ENCODE measurements around the gene FMN2.

FMN2 gene

DNA sequence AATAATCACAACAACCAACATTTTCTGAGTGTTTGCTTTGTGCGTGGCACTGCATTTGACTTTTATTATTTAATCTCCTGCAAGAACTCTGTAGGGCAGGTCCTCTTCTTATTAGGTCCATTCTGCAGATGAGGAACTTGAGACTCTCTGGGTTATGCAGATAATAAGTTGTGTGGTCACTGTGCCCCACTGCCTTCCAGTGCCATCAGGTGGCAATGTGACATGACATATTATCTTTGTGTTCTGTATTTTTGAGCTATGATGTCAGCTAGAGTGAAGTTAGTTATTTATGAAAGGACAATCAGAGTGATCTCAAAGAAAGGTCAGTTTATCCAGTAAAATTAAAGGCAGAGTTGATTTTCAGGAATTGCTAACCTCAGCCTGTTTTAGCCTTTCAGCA lies 196.0 kb downstream of the FMN2 start:
- WGBS (ENCODE audit: extremely low coverage, insufficient coverage, insufficient read length) = no CpG with 5 or more reads among the region's 1 CpG
- Histone ChIP-seq H3K79me1 (ENCODE audit: low read length) (no peaks in the 10 kb centered on the region), H3K27ac (ENCODE audit: low read depth, low read length) (no peak overlapping the region), H4K8ac (ENCODE audit: low read depth, low read length) (no peak overlapping the region), H2AFZ (ENCODE audit: insufficient read depth, low read length, poor library complexity) (no peak overlapping the region), H3K27me3 (ENCODE audit: insufficient read depth, low read length) (no peaks in the 10 kb centered on the region), H3K36me3 (ENCODE audit: control insufficient read depth in 1 of 2, insufficient read depth in 2 of 2, low read length in 2 of 2) (no peaks in the 10 kb centered on the region), H4K12ac (ENCODE audit: low read depth, low read length) (no peak overlapping the region), H3K4me1 (ENCODE audit: control insufficient read depth in 1 of 2, insufficient read depth in 2 of 2, low read length in 2 of 2) (no peaks in the 10 kb centered on the region), H3K9me3 (ENCODE audit: insufficient read depth, low read depth, low read length) (peaks cover 1% of the 10 kb centered on the region), H2AK5ac (ENCODE audit: low read length) (no peak overlapping the region), H3K23ac (ENCODE audit: low read length) (no peak overlapping the region), H2BK12ac (ENCODE audit: low read length) (no peak overlapping the region), H3K4me3 (ENCODE audit: low read depth, low read length) (no peak overlapping the region), H2BK120ac (ENCODE audit: insufficient read depth, low read length, poor library complexity) (no peak overlapping the region), H3K14ac (ENCODE audit: low read length) (no peak overlapping the region), H3K18ac (ENCODE audit: low read length) (no peak overlapping the region), H2BK5ac (ENCODE audit: low read depth, low read length, poor library complexity) (no peak overlapping the region), H3K79me2 (ENCODE audit: control insufficient read depth, insufficient read depth, low read length, poor library complexity) (no peaks in the 10 kb centered on the region), H4K91ac (ENCODE audit: low read depth, low read length) (no peak overlapping the region), H3K9ac (ENCODE audit: low read length) (no peak overlapping the region), H3K4ac (ENCODE audit: low read depth, low read length) (no peak overlapping the region), H3K4me2 (ENCODE audit: low read length) (no peak overlapping the region)
- DNase-seq = no peak

DNA sequence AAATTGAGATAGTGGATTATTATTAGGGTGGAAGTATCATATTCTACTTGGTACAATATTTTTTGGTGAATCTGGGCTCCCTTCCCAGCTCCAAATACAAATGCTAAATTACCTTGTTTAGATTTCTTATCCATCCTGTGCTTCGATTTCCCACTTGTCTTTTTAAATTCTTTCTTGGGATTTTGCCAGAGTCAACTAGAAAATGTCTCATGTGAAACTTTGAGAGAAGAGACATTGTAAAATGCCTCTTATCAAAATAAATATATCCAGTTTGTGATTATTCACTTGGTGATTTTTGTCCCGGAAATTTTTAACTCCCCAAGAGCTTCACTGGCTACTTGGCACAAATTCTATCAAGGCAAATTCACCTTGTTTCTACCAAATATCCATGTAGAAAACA lies 202.0 kb downstream of the FMN2 start:
- DNase-seq = no peak
- Histone ChIP-seq H3K9ac (ENCODE audit: low read length) (no peak overlapping the region), H3K79me2 (ENCODE audit: control insufficient read depth, insufficient read depth, low read length, poor library complexity) (no peaks in the 10 kb centered on the region), H2AFZ (ENCODE audit: insufficient read depth, low read length, poor library complexity) (no peak overlapping the region), H3K36me3 (ENCODE audit: control insufficient read depth in 1 of 2, insufficient read depth in 2 of 2, low read length in 2 of 2) (no peaks in the 10 kb centered on the region), H2BK12ac (ENCODE audit: low read length) (no peak overlapping the region), H3K23ac (ENCODE audit: low read length) (no peak overlapping the region), H3K4me2 (ENCODE audit: low read length) (no peak overlapping the region), H3K14ac (ENCODE audit: low read length) (no peak overlapping the region), H2BK5ac (ENCODE audit: low read depth, low read length, poor library complexity) (no peak overlapping the region), H3K27ac (ENCODE audit: low read depth, low read length) (no peak overlapping the region), H2AK5ac (ENCODE audit: low read length) (no peak overlapping the region), H4K12ac (ENCODE audit: low read depth, low read length) (no peak overlapping the region), H3K18ac (ENCODE audit: low read length) (no peak overlapping the region), H3K79me1 (ENCODE audit: low read length) (no peaks in the 10 kb centered on the region), H3K9me3 (ENCODE audit: insufficient read depth, low read depth, low read length) (no peaks in the 10 kb centered on the region), H4K8ac (ENCODE audit: low read depth, low read length) (no peak overlapping the region), H3K4me1 (ENCODE audit: control insufficient read depth in 1 of 2, insufficient read depth in 2 of 2, low read length in 2 of 2) (no peaks in the 10 kb centered on the region), H3K4ac (ENCODE audit: low read depth, low read length) (no peak overlapping the region), H4K91ac (ENCODE audit: low read depth, low read length) (no peak overlapping the region), H2BK120ac (ENCODE audit: insufficient read depth, low read length, poor library complexity) (no peak overlapping the region), H3K4me3 (ENCODE audit: low read depth, low read length) (no peak overlapping the region), H3K27me3 (ENCODE audit: insufficient read depth, low read length) (no peaks in the 10 kb centered on the region)
- no CpG with 5 or more reads among the region's 2 CpGs for WGBS (ENCODE audit: extremely low coverage, insufficient coverage, insufficient read length)

DNA sequence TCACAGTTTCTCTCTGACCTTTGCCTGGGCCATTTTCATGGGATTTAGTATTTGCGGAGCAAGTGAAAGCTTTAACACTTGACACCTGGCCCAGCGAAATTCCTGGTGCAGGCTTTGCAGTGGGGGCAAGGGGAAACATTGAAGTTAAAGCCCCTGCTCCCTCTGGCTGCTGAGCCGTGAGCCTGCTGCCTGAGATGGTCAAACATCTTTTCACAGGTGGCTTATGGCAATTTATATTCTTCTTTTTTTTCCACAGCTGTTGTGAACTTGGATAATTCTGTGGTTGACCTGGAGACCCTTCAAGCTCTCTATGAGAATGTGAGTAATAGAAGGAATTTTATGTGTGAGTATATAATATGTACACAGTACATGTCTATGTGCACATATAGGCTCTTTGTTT lies 202.9 kb downstream of the FMN2 start:
- Histone ChIP-seq H3K79me2 (ENCODE audit: control insufficient read depth, insufficient read depth, low read length, poor library complexity) (no peaks in the 10 kb centered on the region), H4K12ac (ENCODE audit: low read depth, low read length) (no peak overlapping the region), H2BK120ac (ENCODE audit: insufficient read depth, low read length, poor library complexity) (no peak overlapping the region), H3K4me1 (ENCODE audit: control insufficient read depth in 1 of 2, insufficient read depth in 2 of 2, low read length in 2 of 2) (no peaks in the 10 kb centered on the region), H3K79me1 (ENCODE audit: low read length) (no peaks in the 10 kb centered on the region), H3K14ac (ENCODE audit: low read length) (no peak overlapping the region), H2BK12ac (ENCODE audit: low read length) (no peak overlapping the region), H3K23ac (ENCODE audit: low read length) (no peak overlapping the region), H2AFZ (ENCODE audit: insufficient read depth, low read length, poor library complexity) (no peak overlapping the region), H3K9me3 (ENCODE audit: insufficient read depth, low read depth, low read length) (no peaks in the 10 kb centered on the region), H3K9ac (ENCODE audit: low read length) (no peak overlapping the region), H3K4ac (ENCODE audit: low read depth, low read length) (no peak overlapping the region), H3K4me2 (ENCODE audit: low read length) (no peak overlapping the region), H2AK5ac (ENCODE audit: low read length) (no peak overlapping the region), H3K27ac (ENCODE audit: low read depth, low read length) (no peak overlapping the region), H4K91ac (ENCODE audit: low read depth, low read length) (no peak overlapping the region), H3K4me3 (ENCODE audit: low read depth, low read length) (no peak overlapping the region), H3K36me3 (ENCODE audit: control insufficient read depth in 1 of 2, insufficient read depth in 2 of 2, low read length in 2 of 2) (no peaks in the 10 kb centered on the region), H3K18ac (ENCODE audit: low read length) (no peak overlapping the region), H2BK5ac (ENCODE audit: low read depth, low read length, poor library complexity) (no peak overlapping the region), H4K8ac (ENCODE audit: low read depth, low read length) (no peak overlapping the region), H3K27me3 (ENCODE audit: insufficient read depth, low read length) (no peaks in the 10 kb centered on the region)
- DNase-seq = no peak
- no CpG with 5 or more reads among the region's 3 CpGs for WGBS (ENCODE audit: extremely low coverage, insufficient coverage, insufficient read length)

DNA sequence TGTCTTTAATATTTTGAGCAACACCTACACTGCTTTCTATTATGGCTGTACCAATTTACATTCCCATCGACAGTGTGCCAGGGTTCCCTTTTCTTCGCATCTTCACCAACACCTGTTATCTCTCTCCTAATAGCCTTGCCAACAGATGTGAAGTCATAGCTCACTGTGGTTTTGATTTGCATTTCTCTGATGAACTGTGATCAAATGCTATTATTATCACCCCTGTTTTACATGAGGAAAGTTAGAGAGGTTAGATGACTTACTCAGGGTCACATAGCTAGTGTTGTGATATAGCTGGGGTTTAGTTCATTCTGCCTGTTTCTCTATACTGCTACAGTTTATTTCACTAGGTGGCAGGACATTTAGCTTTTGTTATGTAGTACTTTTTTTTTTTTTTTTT lies 204.1 kb downstream of the FMN2 start:
- no peak overlapping the region for H2BK5ac ChIP-seq (ENCODE audit: low read depth, low read length, poor library complexity)
- H3K4ac ChIP-seq (ENCODE audit: low read depth, low read length) = no peak overlapping the region
- H2AK5ac ChIP-seq (ENCODE audit: low read length) = no peak overlapping the region
- H4K8ac ChIP-seq (ENCODE audit: low read depth, low read length) = no peak overlapping the region
- H3K23ac ChIP-seq (ENCODE audit: low read length) = no peak overlapping the region
- H3K79me2 ChIP-seq (ENCODE audit: control insufficient read depth, insufficient read depth, low read length, poor library complexity) = no peaks in the 10 kb centered on the region
- H3K18ac ChIP-seq (ENCODE audit: low read length) = no peak overlapping the region
- H2BK12ac ChIP-seq (ENCODE audit: low read length) = no peak overlapping the region
- no peaks in the 10 kb centered on the region for H3K36me3 ChIP-seq (ENCODE audit: control insufficient read depth in 1 of 2, insufficient read depth in 2 of 2, low read length in 2 of 2)
- H3K27me3 ChIP-seq (ENCODE audit: insufficient read depth, low read length) = no peaks in the 10 kb centered on the region
- no peak overlapping the region for H3K14ac ChIP-seq (ENCODE audit: low read length)
- no peak for DNase-seq
- H2BK120ac ChIP-seq (ENCODE audit: insufficient read depth, low read length, poor library complexity) = no peak overlapping the region
- H3K27ac ChIP-seq (ENCODE audit: low read depth, low read length) = no peak overlapping the region
- H3K4me3 ChIP-seq (ENCODE audit: low read depth, low read length) = no peak overlapping the region
- WGBS (ENCODE audit: extremely low coverage, insufficient coverage, insufficient read length) = no CpG with 5 or more reads among the region's 2 CpGs
- H3K9ac ChIP-seq (ENCODE audit: low read length) = no peak overlapping the region
- H3K4me1 ChIP-seq (ENCODE audit: control insufficient read depth in 1 of 2, insufficient read depth in 2 of 2, low read length in 2 of 2) = no peaks in the 10 kb centered on the region
- H3K79me1 ChIP-seq (ENCODE audit: low read length) = no peaks in the 10 kb centered on the region
- H2AFZ ChIP-seq (ENCODE audit: insufficient read depth, low read length, poor library complexity) = no peak overlapping the region
- no peak overlapping the region for H4K91ac ChIP-seq (ENCODE audit: low read depth, low read length)
- H4K12ac ChIP-seq (ENCODE audit: low read depth, low read length) = no peak overlapping the region
- H3K9me3 ChIP-seq (ENCODE audit: insufficient read depth, low read depth, low read length) = no peaks in the 10 kb centered on the region
- no peak overlapping the region for H3K4me2 ChIP-seq (ENCODE audit: low read length)

Measured in trophoblast cell (in vitro differentiated cells and primary cell).